K562 (cell line): ENCODE data around the gene AKAP12.

Source experiments
- E2F4 ChIP-seq: sonication (generic); formaldehyde crosslinking; IDR thresholded peaks from 2 replicates; pipeline ENCODE4 v1.8.0; 2022; ENCODE audit warnings: mild to moderate bottlenecking, low read depth, missing genetic modification reagents
- FOS ChIP-seq: IDR thresholded peaks from 3 replicates; pipeline ENCODE4 v1.6.1; 2011; ENCODE audit not compliant: insufficient read length; ENCODE audit errors: extremely low read depth
- JUN ChIP-seq, 2 experiments: sonication (generic) in 1 of 2; formaldehyde crosslinking in 1 of 2; IDR thresholded peaks; 2 replicates each; pipeline versions ENCODE4 v1.6.1 to v1.8.0; 2012 to 2022; ENCODE audit warnings: borderline replicate concordance in 2 of 2, mild to moderate bottlenecking in 2 of 2, improper control_type of control experiment in 1 of 2, low read depth in 1 of 2, low read length in 1 of 2, missing genetic modification reagents in 1 of 2
- NRF1 ChIP-seq, 2 experiments: fragments of 450-650 bp; IDR thresholded peaks in 1 of 2; conservative IDR thresholded peaks in 1 of 2; 2 replicates each; pipeline ENCODE4 v1.6.1; 2014; ENCODE audit warnings: mild to moderate bottlenecking in 2 of 2
- POLR2A ChIP-seq: fragments of 450-650 bp; conservative IDR thresholded peaks from 2 replicates; pipeline ENCODE4 v1.6.1; 2016
- RBM17 ChIP-seq: fragments of 200-400 bp; formaldehyde crosslinking; IDR thresholded peaks from 2 replicates; pipeline ENCODE4 v1.6.1; 2017; ENCODE audit warnings: low read depth, mild to moderate bottlenecking, low read length, borderline replicate concordance
- SP1 ChIP-seq: sonication (generic); formaldehyde crosslinking; IDR thresholded peaks from 2 replicates; pipeline ENCODE4 v1.8.1; 2022; ENCODE audit warnings: mild to moderate bottlenecking, missing genetic modification reagents
- SRSF9 ChIP-seq: fragments of 200-400 bp; formaldehyde crosslinking; IDR thresholded peaks from 2 replicates; pipeline ENCODE4 v1.6.1; 2017; ENCODE audit warnings: low read depth, low read length, borderline replicate concordance
- TAF1 ChIP-seq: IDR thresholded peaks from 2 replicates; pipeline ENCODE4 v1.6.1; 2011; ENCODE audit warnings: mild to moderate bottlenecking, low read length, moderate library complexity; ENCODE audit not compliant: insufficient read depth, control insufficient read depth, severe bottlenecking; ENCODE audit errors: extremely low read depth
- TEAD1 ChIP-seq, 2 experiments: fragments of 450-650 bp in 1 of 2; sonication (generic) in 1 of 2; formaldehyde crosslinking; IDR thresholded peaks; 2 replicates each; pipeline versions ENCODE4 v1.4.0 to v1.8.0; 2020 to 2022; ENCODE audit warnings: mild to moderate bottlenecking in 2 of 2, missing genetic modification reagents in 1 of 2
- ZBTB1 ChIP-seq: sonication (generic); formaldehyde crosslinking; IDR thresholded peaks from 2 replicates; pipeline ENCODE4 v1.8.1; 2023; ENCODE audit warnings: missing genetic modification reagents, low read depth, mild to moderate bottlenecking, borderline replicate concordance
- ZNF146 ChIP-seq: IDR thresholded peaks from one replicate; pipeline ENCODE4 v1.6.1; 2018; ENCODE audit warnings: missing compliant biosample characterization; ENCODE audit not compliant: unreplicated experiment

GRCh38 chr6:151339369-151339768 lies 99.6 kb downstream of the AKAP12 start:
- TF ChIP-seq SP1 (CRISPR knock-in tag) (no peak), SRSF9 (no peak), RBM17 (no peak), ZBTB1 (CRISPR knock-in tag) (no peak), TEAD1 (CRISPR knock-in tag; IDR thresholded peaks at IDR 0.05) (no peak), E2F4 (CRISPR knock-in tag) (no peak), NRF1 (conservative IDR thresholded peaks at IDR 0.05 in 1 of 2, IDR thresholded peaks at IDR 0.05 in 1 of 2) (no peak), TAF1 (no peak), POLR2A (no peak), ZNF146 (no peak), FOS (no peak), JUN (IDR thresholded peaks at IDR 0.05; ENCODE audit: borderline replicate concordance, low read depth, low read length) (no peak), JUN (CRISPR knock-in tag; IDR thresholded peaks at IDR 0.05; ENCODE audit: borderline replicate concordance) (no peak)
